Bronchial epithelial cell (primary cell): ENCODE results near the gene ARHGEF25. TPM values are rescaled to one million over a fixed set of nuclear protein-coding genes. Genes with fewer than 3 reads are reported as not detected.

ENCODE experiments used
- DNase-seq: peaks from one replicate; pipeline ENCODE4 v3.0.0-alpha.2; 2010; ENCODE audit warnings: low read depth
- FAIRE-seq: peaks from 2 replicates; lab custom pipeline; 2011; peaks lifted over from hg19 to GRCh38; lab: Jason Lieb, UNC
- H3K27me3 ChIP-seq: 2 replicates; pipeline ENCODE4 v1.5.1; 2011; ENCODE audit warnings: low read length; ENCODE audit not compliant: control insufficient read depth, insufficient read depth
- H3K36me3 ChIP-seq: 2 replicates; pipeline ENCODE4 v1.5.1; 2011; ENCODE audit warnings: low read length; ENCODE audit not compliant: control insufficient read depth, insufficient read depth
- H3K4me3 ChIP-seq: 2 replicates; pipeline ENCODE4 v1.5.1; 2011; ENCODE audit warnings: mild to moderate bottlenecking, low read depth, low read length, control low read depth
- CTCF ChIP-seq: IDR thresholded peaks from 2 replicates; pipeline ENCODE4 v1.5.1; 2011; ENCODE audit warnings: mild to moderate bottlenecking, moderate library complexity, low read length, control low read depth, inconsistent platforms; ENCODE audit not compliant: insufficient read depth, severe bottlenecking
- total RNA-seq: library from RNA; depleted of rRNA; stranded (reverse); fragments of >200 nt; gene quantifications from 2 replicates; pipeline ENCODE4 v1.2.1, GENCODE V29; 2014

ARHGEF25 gene
- total RNA-seq, 1 donor from 2014 or later: 0.53 TPM

- TF ChIP-seq CTCF: no peak
- no peaks in the 10 kb centered on the region for H3K36me3 ChIP-seq
- H3K27me3 ChIP-seq: no peaks in the 10 kb centered on the region
- DNase-seq: no peak
- FAIRE-seq: peak; percentile 23
- no peak overlapping the region for H3K4me3 ChIP-seq
Measured at GRCh38 chr12:57571926-57572762, 39.1 kb upstream of the ARHGEF25 start.

GRCh38 chr12:57574795-57575194 lies 36.4 kb upstream of the ARHGEF25 start:
- DNase-seq (no peak), FAIRE-seq (no peak)
- Histone ChIP-seq H3K36me3 (no peaks in the 10 kb centered on the region), H3K4me3 (no peak overlapping the region), H3K27me3 (no peaks in the 10 kb centered on the region)
- TF ChIP-seq CTCF: no peak

GRCh38 chr12:57575771-57576612 lies 35.2 kb upstream of the ARHGEF25 start:
- Histone ChIP-seq H3K4me3 (no peak overlapping the region), H3K27me3 (no peaks in the 10 kb centered on the region), H3K36me3 (no peaks in the 10 kb centered on the region)
- DNase-seq: no peak
- peak; percentile 76 for FAIRE-seq
- TF ChIP-seq CTCF: no peak

GRCh38 chr12:57576613-57577160 lies 34.5 kb upstream of the ARHGEF25 start:
- no peak for FAIRE-seq
- Histone ChIP-seq H3K36me3 (no peaks in the 10 kb centered on the region), H3K4me3 (no peak overlapping the region), H3K27me3 (no peaks in the 10 kb centered on the region)
- TF ChIP-seq CTCF: no peak
- DNase-seq: peak; percentile 25

GRCh38 chr12:57577981-57578758 lies 33.1 kb upstream of the ARHGEF25 start:
- Histone ChIP-seq H3K4me3 (no peak overlapping the region), H3K27me3 (no peaks in the 10 kb centered on the region), H3K36me3 (no peaks in the 10 kb centered on the region)
- FAIRE-seq (no peak), DNase-seq (no peak)
- no peak for TF ChIP-seq CTCF
